ENCODE measurements around the gene CLDN4.
A peak's percentile ranks its signal among the peaks of the same experiment; 100 is the strongest.
"Not testable (repeated sequence)": the region's sequence is repeated elsewhere in the genome, so short reads cannot be mapped to it uniquely, and the experiment has no call there.

CLDN4 gene, protein sequence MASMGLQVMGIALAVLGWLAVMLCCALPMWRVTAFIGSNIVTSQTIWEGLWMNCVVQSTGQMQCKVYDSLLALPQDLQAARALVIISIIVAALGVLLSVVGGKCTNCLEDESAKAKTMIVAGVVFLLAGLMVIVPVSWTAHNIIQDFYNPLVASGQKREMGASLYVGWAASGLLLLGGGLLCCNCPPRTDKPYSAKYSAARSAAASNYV

DNA sequence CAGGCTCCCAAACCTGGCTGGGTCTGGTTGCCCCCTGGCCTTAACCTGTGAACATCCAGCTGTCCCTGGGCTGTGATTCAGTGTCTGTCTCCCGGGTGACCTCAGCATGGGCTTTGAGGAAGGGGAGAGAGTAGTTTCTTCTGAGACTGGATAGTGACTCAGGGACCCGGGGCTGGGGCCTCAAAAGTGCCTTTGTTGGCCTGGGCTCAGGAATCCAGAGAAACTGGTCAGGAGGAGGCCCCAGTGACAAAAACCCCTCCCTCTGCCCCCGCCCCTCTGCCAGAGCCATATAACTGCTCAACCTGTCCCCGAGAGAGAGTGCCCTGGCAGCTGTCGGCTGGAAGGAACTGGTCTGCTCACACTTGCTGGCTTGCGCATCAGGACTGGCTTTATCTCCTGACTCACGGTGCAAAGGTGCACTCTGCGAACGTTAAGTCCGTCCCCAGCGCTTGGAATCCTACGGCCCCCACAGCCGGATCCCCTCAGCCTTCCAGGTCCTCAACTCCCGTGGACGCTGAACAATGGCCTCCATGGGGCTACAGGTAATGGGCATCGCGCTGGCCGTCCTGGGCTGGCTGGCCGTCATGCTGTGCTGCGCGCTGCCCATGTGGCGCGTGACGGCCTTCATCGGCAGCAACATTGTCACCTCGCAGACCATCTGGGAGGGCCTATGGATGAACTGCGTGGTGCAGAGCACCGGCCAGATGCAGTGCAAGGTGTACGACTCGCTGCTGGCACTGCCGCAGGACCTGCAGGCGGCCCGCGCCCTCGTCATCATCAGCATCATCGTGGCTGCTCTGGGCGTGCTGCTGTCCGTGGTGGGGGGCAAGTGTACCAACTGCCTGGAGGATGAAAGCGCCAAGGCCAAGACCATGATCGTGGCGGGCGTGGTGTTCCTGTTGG, at the start of gene CLDN4:
TSS of gene CLDN4 (plus strand) at position 316 of the 903 bp plus-strand sequence. CDS start at position 522, 206 bp downstream.
- no peak for DNase-seq (ENCODE audit: low read depth)

DNA sequence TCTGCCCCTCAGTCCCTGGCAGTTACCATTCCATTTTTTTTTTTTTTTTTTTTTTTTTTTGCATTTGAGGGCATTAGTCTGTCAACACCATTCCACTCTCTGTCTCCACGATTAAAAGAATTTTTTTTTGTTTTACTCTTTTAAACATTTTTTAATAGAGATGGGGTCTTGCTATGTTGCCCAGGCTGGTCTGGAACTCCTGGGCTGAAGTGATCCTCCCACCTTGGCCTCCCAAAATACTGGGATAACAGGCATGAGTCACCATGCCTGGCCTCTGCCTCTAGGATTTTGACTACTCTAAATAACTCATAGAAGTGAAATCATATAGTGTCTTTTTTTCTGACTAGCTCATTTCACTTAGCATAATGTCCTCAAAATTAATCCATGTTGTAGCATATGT, 44.2 kb upstream of the CLDN4 start:
- no peak for DNase-seq (ENCODE audit: low read depth)

DNA sequence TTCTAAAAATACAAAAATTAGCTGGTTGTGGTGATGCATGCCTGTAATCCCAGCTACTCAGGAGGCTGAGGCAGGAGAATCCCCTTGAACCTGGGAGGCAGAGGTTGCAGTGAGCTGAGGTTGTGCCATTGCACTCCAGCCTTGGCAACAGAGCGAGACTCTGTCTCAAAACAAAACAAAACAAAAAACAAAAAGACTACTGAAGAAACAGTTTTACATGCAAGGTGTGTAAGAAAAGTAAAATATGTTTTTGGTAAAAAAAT, 43.1 kb upstream of the CLDN4 start:
- DNase-seq (ENCODE audit: low read depth) = not testable (repeated sequence)

DNA sequence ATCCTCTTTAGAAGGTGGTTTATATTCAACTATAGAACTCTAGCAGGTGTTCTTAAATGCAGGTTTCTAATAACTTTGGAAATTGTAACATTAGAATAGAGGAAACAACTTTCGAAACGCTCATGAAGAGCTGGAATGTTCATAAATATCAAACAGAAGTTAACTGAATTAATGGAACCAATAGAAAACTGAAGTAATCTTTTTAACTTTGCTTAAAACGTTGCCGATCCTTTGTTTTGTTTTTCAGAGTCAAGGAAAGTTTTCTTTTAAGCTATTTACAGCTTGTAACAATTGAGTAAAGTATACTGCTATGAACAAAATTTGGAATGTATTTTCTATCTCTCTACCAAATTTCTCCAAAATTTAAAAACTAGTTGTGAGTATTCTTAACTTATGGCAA, 41.7 kb upstream of the CLDN4 start:
- no peak for DNase-seq (ENCODE audit: low read depth)

DNA sequence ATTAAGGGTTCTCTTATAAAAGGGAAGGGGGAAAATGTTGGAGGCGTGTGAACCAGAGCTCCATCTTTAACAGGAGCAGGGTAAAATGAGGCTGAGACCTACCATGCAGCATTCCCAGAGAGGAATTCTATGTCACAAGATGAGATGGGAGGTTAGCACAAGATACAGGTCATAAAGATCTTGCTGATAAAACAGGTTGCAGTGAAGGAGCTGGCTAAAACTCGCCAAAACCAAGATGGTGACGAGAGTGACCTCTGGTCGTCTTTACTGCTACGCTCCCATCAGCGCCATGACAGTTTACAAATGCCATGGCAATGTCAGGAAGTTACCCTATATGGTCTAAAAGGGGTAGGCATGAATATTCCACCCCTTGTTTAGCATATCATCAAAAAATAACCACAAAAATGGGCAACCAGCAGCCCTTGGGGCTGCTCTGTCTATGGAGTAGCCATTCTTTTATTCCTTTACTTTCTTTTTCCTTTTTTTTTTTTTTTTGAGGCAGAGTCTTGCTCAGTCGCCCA, 39.6 kb upstream of the CLDN4 start:
- not testable (repeated sequence) for DNase-seq (ENCODE audit: low read depth)

DNA sequence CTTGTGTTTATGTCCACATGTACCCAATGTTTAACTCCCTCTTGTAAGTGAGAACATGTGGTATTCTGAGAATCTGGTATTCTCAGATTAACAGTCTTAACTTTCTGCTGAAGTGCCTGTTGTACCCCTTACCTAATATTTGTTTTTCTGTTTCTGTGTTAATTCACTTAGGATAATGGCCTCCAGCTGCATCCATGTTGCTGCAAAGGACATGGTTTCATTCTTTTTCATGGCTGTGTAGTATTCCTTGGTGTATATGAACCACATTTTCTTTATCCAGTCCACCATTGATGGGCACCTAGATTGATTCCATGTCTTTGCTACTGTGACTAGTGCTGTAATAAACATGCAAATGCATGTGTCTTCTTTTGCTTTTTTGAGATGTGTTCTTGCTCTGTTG, 35.6 kb upstream of the CLDN4 start:
- DNase-seq (ENCODE audit: low read depth) = not testable (repeated sequence)

DNA sequence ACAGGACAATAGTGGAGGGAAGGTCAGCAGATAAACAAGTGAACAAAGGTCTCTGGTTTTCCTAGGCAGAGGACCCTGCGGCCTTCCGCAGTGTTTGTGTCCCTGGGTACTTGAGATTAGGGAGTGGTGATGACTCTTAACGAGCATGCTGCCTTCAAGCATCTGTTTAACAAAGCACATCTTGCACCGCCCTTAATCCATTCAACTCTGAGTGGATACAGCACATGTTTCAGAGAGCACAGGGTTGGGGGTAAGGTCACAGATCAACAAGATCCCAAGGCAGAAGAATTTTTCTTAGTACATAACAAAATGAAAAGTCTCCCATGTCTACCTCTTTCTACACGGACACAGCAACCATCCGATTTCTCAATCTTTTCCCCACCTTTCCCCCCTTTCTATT, 34.1 kb upstream of the CLDN4 start:
- DNase-seq (ENCODE audit: low read depth) = not testable (repeated sequence)

DNA sequence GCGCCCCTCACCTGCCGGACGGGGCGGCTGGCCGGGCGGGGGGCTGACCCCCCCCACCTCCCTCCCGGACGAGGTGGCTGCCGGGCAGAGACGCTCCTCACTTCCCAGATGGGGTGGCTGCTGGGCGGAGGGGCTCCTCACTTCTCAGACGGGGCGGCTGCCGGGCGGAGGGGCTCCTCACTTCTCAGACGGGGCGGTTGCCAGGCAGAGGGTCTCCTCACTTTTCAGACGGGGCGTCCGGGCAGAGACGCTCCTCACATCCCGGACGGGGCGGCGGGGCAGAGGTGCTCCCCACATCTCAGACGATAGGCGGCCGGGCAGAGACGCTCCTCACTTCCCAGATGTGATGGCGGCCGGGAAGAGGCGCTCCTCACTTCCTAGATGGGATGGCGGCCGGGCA, 33.6 kb upstream of the CLDN4 start:
- not testable (repeated sequence) for DNase-seq (ENCODE audit: low read depth)

DNA sequence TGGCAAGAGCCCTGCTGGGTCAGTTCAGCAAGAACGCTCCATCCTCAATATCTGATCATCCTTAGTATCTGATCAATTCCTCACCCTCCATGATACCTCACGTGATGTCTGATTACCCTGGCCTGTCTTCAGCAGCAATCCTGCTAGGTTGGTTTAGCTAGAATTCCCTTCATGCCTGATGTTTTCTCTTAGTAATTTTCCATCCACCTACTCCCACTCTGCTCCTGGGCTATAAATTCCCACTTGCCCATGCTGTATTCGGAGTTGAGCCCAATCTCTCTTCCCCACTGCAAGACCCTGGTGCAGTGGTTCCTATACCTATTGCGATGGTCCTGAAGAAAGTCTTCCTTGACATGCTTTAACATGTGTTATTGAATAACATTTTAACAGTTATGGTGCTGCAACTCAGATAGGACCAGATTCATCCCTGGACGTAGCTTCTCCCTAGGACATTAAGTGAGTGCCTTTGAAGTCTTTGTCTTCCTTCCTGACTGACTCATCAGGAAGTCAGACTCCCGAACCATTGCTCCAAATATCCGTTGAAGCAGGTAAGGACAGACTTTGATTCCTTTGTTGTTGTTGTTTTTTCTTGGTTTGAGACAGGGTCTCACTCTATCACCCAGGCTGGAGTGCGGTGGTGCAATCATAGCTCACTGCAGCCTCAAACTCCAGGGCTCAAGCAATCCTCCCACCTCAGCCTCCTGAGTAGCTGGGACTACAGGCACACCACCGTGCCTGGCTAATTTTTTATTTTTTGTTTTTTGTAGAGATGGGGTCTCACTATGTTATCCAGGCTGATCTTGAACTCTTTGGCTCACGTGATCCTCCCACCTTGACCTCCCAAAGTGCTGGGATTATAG, 31.3 kb upstream of the CLDN4 start:
- DNase-seq (ENCODE audit: low read depth) = no peak

DNA sequence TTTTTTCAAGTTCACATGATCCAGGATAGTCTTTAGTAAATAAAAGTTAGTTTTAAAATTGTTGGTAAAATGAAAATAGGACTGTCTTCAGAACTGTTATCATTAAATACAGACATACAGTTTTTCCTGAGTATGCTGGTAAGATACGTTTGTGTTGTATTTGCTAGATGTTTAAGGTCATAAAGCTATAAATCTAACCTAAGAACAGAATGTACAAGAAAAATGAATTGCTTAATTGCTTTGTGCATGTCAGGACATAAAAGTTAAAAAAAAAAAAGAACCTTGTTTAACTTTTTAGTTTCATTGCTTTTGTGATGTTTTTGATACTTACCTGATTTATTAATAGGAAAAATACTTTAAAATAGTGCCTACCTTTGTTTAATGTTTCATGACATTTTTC, 29.2 kb upstream of the CLDN4 start:
- no peak for DNase-seq (ENCODE audit: low read depth)

DNA sequence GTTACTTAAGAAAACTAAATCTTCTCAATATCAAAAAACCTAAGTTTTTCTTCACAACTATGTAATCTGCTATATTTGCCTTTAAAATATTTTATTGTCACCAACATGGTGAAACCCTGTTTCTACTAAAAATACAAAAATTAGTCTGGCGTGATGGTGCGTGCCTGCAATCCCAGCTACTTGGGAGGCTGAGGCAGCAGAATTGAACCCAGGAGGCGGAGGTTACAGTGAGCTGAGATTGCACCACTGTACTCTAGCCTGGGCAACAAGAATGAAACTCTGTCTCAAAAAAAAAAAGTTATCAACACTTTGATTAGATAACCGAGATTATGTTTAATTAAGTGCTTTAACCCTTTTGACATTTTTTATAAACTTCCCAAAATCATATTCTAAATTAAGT, 28.3 kb upstream of the CLDN4 start:
- no peak for DNase-seq (ENCODE audit: low read depth)

DNA sequence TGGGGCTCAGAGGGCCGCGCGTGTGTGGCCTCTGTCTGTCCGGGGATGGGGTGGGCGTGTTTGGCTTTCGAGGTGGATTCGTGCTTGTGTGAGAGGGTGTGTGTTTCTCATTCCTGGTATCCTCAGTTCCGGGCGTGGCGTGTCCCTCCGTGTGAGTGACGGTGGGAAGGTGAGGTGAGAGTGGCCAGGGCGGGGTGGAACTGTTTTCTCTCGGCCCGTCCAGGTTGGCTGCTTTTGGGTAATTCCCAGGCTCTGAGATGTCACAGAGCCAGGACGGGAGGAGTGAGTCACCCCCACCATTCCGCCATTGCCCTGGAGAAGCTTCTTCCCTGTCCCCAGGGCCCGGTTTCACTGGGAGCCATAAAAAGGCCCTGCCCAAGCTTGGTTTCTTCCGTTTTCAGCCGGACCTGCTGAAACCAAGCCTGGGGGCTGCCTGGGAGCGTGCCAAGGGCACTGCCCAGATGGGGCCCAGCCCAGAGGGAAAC, 21.3 kb upstream of the CLDN4 start:
- no peak for DNase-seq (ENCODE audit: low read depth)

DNA sequence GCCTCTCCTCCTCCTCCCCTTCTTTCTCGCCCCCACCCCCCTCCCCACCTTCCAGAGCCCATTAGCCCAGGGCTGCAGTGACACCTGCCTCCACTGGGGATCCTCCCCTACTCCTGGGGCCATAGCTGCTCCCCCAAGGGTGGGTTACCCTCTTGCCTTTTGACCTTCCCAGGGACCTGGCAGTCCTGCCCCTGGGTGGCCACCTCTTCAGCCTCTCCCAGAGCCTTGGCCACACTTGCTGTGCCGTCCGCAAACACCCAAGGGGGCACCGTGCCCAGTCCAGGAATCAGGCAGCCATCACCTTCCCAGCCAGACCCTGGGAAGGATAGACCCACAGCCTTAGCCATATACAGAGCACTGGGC, 19.8 kb upstream of the CLDN4 start:
- no peak for DNase-seq (ENCODE audit: low read depth)

DNA sequence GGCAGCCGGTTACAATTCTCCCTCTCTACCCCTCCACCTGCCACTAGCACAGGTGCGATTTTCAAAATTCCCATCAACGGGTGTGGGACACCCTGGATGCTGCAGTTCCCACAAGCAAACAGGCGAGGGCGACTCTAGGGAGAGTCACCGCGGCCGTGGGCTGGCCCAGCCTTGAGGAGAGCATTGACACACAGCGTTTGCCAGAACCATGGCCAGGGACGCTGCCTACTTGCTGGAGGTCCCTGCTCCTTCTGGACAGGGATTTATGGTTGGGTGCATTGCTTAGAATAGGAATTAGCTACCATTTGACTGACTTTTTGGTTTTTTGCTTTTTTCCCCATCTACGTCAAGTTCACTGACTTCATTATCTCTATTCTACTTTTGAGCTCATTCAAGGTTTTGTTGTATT, 19.0 kb upstream of the CLDN4 start:
- DNase-seq (ENCODE audit: low read depth) = no peak

DNA sequence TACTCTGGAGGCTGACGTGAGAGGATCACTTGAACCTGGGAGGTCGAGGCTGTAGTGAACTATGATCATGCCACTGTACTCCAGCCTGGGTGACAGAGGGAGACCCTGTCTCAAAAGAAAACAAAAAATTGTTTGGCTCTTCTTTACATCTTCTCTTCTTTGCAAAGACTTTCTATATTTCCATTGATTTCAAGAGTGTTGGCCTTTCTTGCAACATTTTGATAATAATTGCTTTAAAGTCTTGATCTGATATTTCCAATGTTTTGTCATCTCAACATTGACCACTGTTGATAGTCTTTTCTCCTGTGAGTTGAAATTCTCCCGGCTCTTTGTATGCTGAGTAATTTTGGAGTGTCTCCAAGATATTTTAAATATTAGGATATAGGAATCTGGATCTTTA, 17.8 kb upstream of the CLDN4 start:
- DNase-seq (ENCODE audit: low read depth) = no peak

DNA sequence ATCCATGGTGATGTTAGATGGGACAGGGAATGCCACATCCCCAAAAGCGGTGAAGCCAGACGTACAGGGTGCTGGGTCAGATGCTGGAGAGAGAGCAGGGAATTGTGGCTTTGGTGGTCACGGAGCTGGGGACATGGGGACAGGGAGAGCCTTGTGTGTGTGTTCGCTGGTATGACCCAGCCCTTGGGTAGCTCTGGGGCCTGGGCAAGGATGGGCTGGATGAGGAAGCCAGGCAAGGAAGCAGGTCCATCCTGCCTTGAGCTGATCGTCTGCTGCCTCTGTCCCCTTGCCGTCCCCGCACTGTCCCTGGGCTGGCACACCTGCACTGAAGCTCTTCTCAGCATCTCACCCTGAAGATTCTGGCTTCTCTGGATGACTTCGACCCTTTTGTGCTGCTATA, 15.4 kb upstream of the CLDN4 start:
- DNase-seq (ENCODE audit: low read depth) = no peak

DNA sequence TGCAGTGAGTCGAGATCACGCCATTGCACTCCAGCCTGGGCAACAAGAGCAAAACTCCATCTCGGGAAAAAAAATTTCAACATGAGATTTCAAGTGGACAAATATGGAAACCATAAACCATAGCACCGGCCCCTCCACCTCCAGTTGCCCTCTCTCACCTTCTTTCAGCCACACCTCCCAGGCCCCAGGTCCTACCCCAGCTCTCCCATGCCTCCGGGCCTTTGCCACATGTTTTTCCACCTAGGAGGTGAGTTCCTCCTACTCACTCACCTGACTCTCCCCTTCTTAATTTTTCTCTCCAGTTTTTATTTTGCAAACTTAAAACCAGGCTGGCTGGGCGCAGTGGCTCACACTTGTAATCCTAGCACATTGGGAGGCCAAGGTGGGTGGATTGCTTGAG, 13.7 kb upstream of the CLDN4 start:
- no peak for DNase-seq (ENCODE audit: low read depth)

DNA sequence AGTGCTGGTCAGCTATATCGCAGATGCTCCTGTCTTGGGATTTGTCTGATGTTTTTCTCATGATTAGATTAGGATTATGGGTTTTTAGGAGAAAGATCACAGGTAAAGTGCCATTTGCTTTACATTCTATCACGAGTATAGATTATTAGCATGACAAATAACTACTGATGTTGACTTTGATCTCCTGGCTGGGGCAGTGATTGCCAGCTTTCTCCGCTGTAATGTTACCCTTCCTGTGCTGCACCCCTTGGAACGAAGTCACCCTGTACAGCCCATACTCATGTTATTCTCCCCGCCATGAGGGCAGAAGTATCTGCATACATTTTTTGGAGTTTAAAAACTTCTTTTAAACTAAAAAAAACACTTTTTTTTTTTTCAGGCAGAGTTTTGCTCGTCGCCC, 10.8 kb upstream of the CLDN4 start:
- DNase-seq (ENCODE audit: low read depth) = no peak

DNA sequence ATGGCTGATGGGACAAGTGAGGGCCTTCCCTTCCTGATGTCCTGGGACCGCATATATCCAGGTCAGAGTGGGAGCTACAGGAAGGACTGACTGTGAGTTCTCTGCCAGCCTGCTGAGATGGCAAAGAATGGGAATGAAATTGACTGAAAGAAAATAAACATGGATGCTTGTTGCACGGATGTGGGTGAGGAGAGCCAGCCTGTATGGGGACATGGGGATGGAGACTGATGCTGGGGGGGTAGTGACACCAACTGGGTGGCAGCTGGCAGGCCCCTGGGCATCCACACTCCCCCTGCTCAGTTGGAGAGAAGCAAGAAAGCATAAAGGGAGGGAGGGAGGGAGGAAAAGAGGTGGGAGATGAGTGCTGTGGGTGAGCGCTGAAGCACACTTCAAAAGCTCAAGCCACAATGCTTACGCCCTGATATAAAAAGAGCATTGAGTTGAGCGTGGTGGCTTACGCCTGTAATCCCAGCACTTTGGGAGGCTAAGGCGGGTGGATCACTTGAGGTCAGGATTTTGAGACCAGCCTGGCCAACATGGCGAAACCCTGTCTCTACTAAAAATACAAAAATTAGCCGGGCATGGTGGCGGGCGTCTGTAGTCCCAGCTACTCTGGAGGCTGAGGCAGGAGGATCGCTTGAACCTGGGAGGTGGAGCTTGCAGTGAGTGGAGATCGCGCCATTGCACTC, 9.1 kb upstream of the CLDN4 start:
- DNase-seq (ENCODE audit: low read depth) = not testable (repeated sequence)

DNA sequence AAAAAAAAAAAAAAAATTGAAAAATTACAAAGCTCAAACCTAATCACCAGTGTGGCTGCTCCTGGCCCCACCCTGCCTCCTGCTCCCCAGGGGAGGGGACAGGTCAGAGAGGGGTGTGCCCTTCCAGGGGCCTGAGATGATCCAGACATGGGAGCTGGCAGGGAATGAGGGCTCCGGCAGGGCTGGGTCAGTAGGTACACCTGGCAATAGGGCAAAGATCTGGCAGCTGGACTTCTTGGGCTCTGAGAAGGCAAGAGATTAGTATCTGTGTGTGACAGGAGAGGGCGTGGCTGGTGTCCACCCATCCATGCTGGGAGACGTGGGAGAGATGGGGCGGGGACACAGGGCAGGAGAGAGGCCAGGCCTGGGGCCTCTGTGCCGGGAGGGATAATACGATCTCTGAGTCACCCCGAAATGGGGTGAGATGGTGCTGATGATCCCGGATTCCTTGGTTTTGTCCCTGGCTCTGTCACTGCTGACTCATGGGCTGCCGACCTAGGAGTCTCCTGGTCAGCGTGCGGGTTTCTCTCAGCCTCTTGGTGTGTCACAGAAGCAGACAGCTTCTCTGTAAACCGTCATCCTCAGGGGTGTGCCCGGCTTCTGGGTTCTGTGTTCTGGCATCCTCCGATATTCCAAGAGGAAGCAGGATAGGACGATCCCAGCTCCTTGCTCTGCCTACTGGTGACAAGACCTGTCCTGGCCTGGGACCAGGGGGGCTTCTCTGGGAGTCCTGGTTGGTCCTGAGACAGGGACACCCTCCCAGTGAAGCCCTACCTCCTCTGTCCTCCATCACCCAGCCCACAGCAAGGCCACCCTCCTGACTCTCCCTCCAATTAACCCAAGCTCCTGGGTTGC, 8.2 kb upstream of the CLDN4 start:
- DNase-seq (ENCODE audit: low read depth) = peak; percentile 95

DNA sequence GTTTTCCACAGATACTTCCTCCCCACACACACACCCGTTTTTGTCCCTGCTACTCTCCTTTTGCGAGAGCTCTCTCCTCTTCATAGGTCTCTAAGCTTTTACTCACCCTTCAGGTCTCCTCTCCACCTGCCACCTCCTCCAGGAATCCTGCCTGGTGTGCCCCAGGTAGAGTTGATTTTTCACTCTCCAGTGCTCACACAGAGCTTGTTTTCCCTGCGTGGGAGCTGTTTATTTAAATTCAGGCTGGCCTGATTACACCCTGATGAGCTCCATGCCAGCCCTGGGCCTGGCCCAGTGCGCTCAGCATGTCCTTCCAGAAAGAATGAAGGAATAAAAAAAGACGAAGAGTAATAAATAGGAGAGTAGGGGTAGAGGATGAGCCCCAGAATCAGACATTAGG, 7.5 kb upstream of the CLDN4 start:
- no peak for DNase-seq (ENCODE audit: low read depth)
